ENCODE data around the gene SEC61B.

The SEC61B gene

GRCh38 chr9:99239341-99240060, 17.4 kb downstream of the SEC61B start:
- DNase-seq = no peak

- DNase-seq = no peak
Observed at GRCh38 chr9:99241106-99241505, 19.0 kb downstream of the SEC61B start.

GRCh38 chr9:99244344-99245260, 22.5 kb downstream of the SEC61B start:
- DNase-seq = no peak

- no peak for DNase-seq
Observed at GRCh38 chr9:99249619-99250018, 27.5 kb downstream of the SEC61B start.

- no peak for DNase-seq
Observed at GRCh38 chr9:99251157-99251556, 29.1 kb downstream of the SEC61B start.

GRCh38 chr9:99253134-99253533, 31.1 kb downstream of the SEC61B start:
- DNase-seq = no peak

- no peak for DNase-seq
Observed at GRCh38 chr9:99253772-99254431, 31.8 kb downstream of the SEC61B start.

- no peak for DNase-seq
Observed at GRCh38 chr9:99255651-99256050, 33.6 kb downstream of the SEC61B start.

- no peak for DNase-seq
Observed at GRCh38 chr9:99257723-99258389, 35.8 kb downstream of the SEC61B start.

GRCh38 chr9:99259231-99259918, 37.3 kb downstream of the SEC61B start:
- DNase-seq = no peak

- no peak for DNase-seq
Observed at GRCh38 chr9:99261923-99262322, 39.8 kb downstream of the SEC61B start.

- no peak for DNase-seq
Observed at GRCh38 chr9:99262949-99263418, 40.9 kb downstream of the SEC61B start.

GRCh38 chr9:99264070-99264680, 42.1 kb downstream of the SEC61B start:
- no peak for DNase-seq

- DNase-seq = no peak
Observed at GRCh38 chr9:99265691-99266090, 43.6 kb downstream of the SEC61B start.

- DNase-seq = peak; percentile 61
Observed at GRCh38 chr9:99266255-99267023, 44.4 kb downstream of the SEC61B start.

GRCh38 chr9:99269416-99269815, 47.3 kb downstream of the SEC61B start:
- peak; percentile 60 for DNase-seq

GRCh38 chr9:99270491-99270890, 48.4 kb downstream of the SEC61B start:
- no peak for DNase-seq

GRCh38 chr9:99272836-99273235, 50.8 kb downstream of the SEC61B start:
- no peak for DNase-seq

- no peak for DNase-seq
Observed at GRCh38 chr9:99274016-99274415, 51.9 kb downstream of the SEC61B start.

- DNase-seq = no peak
Observed at GRCh38 chr9:99274495-99274894, 52.4 kb downstream of the SEC61B start.

Data from NCI-H226 (cell line).